HG03469 (cell line): ENCODE measurements around the gene KLF1.
"Not testable (repeated sequence)": the region's sequence is repeated elsewhere in the genome, so short reads cannot be mapped to it uniquely, and the experiment has no call there.

Experiments used
- ATAC-seq: cut with Tn5 transposase; IDR thresholded peaks from one replicate; pipeline ENCODE4 v1.9.1; 2021; ENCODE audit warnings: mild to moderate bottlenecking, moderate library complexity, moderate number of reproducible peaks; ENCODE audit not compliant: unreplicated experiment

The KLF1 gene

DNA sequence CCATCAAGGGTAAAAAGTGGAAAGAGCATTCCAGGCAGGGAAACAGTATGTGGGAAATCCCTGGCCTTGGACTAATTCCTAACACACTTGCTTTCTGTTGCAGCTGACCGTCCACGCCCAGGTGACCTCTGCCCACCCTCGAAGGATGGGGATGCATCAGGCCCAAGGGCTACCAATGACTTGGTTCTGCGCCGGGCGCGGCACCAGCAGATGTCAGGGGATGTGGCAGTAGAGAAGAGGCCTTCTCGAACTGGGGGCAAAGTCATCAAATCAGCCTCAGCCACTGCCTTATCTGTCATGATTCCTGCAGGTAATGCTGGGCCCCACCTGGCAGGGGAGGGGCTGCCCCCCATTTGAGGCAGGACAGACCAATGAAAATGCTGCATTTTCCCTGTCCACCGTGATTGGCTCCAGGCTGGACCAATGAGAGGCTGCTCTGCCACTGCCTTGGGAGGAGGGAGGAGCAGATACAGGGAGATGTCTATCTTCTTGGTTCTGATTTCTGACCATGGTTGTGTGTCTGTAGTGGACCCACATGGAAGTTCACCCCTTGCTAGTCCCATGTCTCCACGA is 18.4 kb downstream of the KLF1 start:
- no peak for ATAC-seq

- ATAC-seq = no peak
Observed at GRCh38 chr19:12867120-12868099, 19.6 kb downstream of the KLF1 start.

DNA sequence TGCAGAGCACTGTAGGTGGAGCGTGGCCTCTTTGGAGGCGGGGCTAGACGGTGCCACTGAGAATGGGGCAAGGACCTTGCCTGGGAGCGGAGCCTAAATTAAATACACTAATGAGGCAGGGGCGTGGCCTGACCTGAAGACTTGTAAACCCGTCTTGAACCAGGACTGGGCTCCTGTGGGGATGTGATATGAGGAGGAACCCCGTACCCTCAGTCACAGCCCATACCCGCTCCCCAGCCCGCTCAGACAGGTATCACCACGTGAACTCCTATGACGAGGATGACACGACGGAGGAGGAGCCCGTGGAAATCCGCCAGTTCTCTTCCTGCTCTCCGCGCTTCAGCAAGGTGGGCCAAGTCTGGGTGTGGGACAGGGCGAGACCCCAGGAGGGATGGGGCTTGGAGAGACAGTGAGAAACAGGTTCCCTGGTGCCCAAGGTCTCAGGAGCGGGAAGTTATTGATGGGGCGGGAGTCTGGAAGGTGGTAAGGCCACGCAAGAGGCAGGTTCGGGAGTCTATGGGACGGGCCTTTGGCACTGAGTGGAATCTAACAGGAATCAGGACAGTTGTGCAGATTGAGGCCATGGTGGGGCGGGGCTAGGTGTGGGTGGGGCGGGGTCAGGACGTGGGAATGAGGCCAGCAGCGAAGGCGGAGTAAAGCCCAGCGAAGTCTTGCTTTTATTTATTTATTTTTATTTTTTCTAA is 20.4 kb downstream of the KLF1 start:
- no peak for ATAC-seq

- ATAC-seq = no peak
Observed at GRCh38 chr19:12865746-12866415, 21.1 kb downstream of the KLF1 start.

- no peak for ATAC-seq
Observed at GRCh38 chr19:12864721-12865715, 22.0 kb downstream of the KLF1 start.

- no peak for ATAC-seq
Observed at GRCh38 chr19:12864143-12864542, 22.9 kb downstream of the KLF1 start.

GRCh38 chr19:12859546-12859945 is 27.5 kb downstream of the KLF1 start:
- ATAC-seq = no peak

GRCh38 chr19:12858041-12858928 is 28.7 kb downstream of the KLF1 start:
- ATAC-seq = no peak

DNA sequence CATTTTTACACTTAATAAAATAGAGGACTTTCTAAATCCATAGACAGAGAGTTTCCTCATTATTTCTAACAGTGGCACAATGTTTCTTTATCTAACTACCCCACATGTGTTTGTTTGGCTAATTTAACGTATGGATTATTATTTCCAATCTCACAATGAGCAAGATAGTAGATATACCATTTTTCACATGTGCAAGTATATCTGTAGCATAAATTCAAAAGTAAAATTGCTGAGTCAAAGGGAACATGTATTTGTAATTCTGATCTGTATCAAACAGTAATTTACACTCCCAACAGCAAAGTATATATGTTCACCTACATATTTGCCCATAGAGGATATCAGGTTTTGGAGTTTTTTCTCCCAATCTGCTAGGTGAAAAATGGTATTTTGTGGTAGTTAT is 30.3 kb downstream of the KLF1 start:
- no peak for ATAC-seq

DNA sequence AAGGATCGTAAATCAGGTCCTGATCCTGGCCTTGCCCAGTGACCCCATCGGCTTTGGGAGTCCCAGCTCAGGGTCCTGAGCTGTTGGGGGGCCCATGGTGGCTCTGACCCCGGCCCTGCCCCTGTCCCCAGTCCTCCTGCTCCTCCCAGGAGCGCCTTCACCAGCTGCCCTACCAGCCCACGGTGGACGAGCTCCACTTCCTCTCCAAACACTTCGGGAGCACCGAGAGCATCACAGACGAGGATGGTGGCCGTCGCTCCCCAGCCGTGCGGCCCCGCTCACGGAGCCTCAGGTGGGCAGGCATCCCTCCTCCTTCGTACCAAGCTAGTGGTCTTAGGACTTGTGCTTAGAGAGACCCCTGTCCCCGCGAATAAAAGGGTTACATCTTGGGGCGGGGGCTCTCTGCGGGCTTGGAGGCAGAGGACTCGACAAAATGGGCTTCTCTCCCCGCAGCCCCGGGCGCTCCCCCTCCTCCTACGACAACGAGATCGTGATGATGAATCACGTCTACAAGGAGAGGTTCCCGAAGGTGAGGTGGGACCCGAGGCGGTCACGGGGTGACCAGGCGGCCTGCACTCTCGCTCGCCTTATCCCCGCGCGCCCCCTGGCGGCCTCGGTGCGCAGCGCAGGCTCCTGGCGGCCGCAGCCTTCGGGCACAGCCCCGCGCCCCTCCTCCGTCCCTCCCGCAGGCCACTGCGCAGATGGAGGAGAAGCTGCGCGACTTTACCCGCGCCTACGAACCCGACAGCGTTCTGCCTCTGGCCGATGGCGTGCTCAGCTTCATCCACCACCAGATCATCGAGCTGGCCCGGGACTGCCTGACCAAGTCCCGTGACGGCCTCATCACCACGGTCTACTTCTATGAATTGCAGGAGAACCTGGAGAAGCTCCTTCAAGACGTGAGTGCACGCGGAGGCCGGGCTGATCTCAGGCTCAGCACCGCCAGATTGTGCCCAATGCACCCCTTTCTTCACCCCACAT is 39.6 kb downstream of the KLF1 start:
- ATAC-seq = no peak

- ATAC-seq = not testable (repeated sequence)
Observed at GRCh38 chr19:12846613-12847012, 40.4 kb downstream of the KLF1 start.

DNA sequence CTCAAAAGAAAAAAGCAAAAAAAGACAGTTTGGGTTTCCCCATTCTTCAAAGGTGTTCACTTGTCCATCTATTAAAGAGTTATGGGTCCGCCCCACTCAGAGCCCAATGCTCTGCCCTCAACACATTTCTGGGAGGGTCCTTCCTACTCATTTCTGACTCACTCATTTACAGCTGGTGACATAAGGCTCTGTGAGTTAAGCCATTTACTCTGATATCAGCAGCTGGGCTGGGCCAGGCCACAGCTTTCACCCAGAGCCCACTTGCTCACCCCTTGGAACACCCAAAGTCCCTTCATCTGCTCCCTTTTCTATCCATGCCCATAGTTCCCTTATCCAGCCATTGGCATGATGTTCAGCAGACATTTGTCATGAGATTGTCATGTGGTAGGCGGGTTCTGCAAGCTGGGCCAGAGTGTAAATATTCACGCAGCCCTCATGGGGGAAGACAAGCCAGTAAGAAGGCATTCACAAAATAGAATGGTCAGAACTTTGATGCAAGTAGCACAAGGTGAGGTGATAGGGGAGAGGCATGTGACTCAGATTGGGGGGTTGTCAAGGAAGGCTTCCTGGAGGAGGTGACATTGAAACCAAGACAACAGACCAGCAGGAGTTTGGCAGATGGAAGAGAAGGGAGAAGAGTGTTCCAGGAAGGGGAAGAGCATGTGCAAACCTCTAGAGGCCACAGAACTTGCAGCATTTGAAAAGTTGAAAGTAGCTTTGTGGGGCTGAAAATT is 42.8 kb downstream of the KLF1 start:
- ATAC-seq = no peak

DNA sequence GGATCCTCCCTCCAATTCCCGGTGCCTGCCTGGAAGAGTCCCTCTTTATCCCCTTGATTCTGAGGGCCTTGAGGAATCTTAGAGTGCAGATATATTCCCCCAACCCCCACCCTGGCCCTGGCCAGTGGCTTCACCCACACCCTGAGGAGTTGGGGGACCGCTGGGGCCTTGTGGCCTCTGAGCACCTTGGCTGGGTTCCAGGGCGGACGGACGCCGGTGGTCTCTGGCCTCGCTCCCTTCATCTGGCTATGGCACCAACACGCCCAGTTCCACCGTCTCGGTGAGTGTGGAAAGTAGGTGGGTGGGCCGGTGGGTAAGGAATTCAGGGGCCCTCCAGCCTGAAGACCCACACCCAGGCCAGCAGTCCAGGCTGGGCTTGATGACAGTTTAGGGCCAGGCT is 43.7 kb downstream of the KLF1 start:
- ATAC-seq = no peak

GRCh38 chr19:12842511-12842910 is 44.5 kb downstream of the KLF1 start:
- ATAC-seq = no peak

- no peak for ATAC-seq
Observed at GRCh38 chr19:12841094-12841493, 45.9 kb downstream of the KLF1 start.

- ATAC-seq = no peak
Observed at GRCh38 chr19:12840091-12841079, 46.6 kb downstream of the KLF1 start.
